Measurements from ENCODE around the gene ATE1.

GRCh38 chr10:121764233-121764942, 163.4 kb downstream of the ATE1 start:
- TF ChIP-seq CTCF (conservative IDR thresholded peaks at IDR 0.05; ENCODE audit: low read depth, low read length) (no peak), FOS (IDR thresholded peaks at IDR 0.05; ENCODE audit: low read depth, low read length) (no peak), MXI1 (IDR thresholded peaks at IDR 0.05; ENCODE audit: borderline replicate concordance, low read depth, low read length) (no peak), RFX5 (IDR thresholded peaks at IDR 0.05; ENCODE audit: low read depth, low read length) (no peak)
